H1 (cell line): ENCODE results near the gene TREM1. TPM values are rescaled to one million over a fixed set of nuclear protein-coding genes. Genes with fewer than 3 reads are reported as not detected.

Source experiments
- CHD7 ChIP-seq: fragments of 300-600 bp; sonication (generic); IDR thresholded peaks from 2 replicates; pipeline ENCODE4 v1.7.1; 2012; ENCODE audit warnings: low read length, moderate library complexity, mild to moderate bottlenecking, inconsistent platforms; ENCODE audit not compliant: insufficient replicate concordance
- MAFK ChIP-seq: IDR thresholded peaks from 2 replicates; pipeline ENCODE4 v1.6.1; 2012; ENCODE audit warnings: low read depth, mild to moderate bottlenecking, improper control_type of control experiment, low read length
- polyA plus RNA-seq, 7 experiments: library from polyadenylated mRNA; depleted of rRNA in 3 of 7; stranded (reverse) in 5 of 7; unstranded in 2 of 7; fragments of >200 nt in 5 of 7; fragments of 200-250 nt in 2 of 7; gene quantifications; 1 replicate in 5 of 7; 2 replicates in 1 of 7; 4 replicates in 1 of 7; pipeline versions ENCODE4 v1.2.1 to v1.2.3, GENCODE V29; 2011 to 2013; ENCODE audit warnings: missing spikeins in 2 of 7, mixed read lengths in 2 of 7
- total RNA-seq: library from RNA; stranded (reverse); fragmentation: NEBNext Ultra II Directional; extraction: Animal tissue kit (Norgen Biotek cat#: 25700); gene quantifications from 2 replicates; pipeline ENCODE4 v1.2.1, GENCODE V29; 2021

Gene TREM1
- total and polyA plus RNA-seq, 2 of the 8 experiments (the other 6 are each of a cell fraction or from before 2014, with no cell fraction given): not detected

GRCh38 chr6:41273714-41274113 lies 12.8 kb downstream of the TREM1 start (continued):
- TF ChIP-seq CHD7: no peak
- TF ChIP-seq MAFK: no peak
